ENCODE data around the gene ZAR1. TPM values are rescaled to one million over a fixed set of nuclear protein-coding genes. Genes with fewer than 3 reads are reported as not detected.

ZAR1 gene
- total and polyA plus RNA-seq, 9 donors: not detected

Other genes with a start within 250 kb of the ZAR1 start
- 0.40 TPM for gene TEC, start 220.4 kb upstream of the ZAR1 start, total RNA-seq
- gene TEC, start 220.4 kb upstream of the ZAR1 start, polyA plus RNA-seq (ENCODE audit: insufficient read depth in 1 of 8, insufficient read length in 8 of 8, low replicate concordance in 1 of 8): 1 to 10 TPM in 2 of 8 donors, under 1 TPM in 6; 0.23 to 1.3 (median 0.57) TPM
- 24.1 TPM for gene SLAIN2, start 148.7 kb upstream of the ZAR1 start, total RNA-seq
- 10 to 100 TPM; 35.7 to 58.6 (median 50.4) TPM for gene SLAIN2, start 148.7 kb upstream of the ZAR1 start, polyA plus RNA-seq (ENCODE audit: insufficient read depth in 1 of 8, insufficient read length in 8 of 8, low replicate concordance in 1 of 8)
- 0.49 TPM for gene SLC10A4, start 6.9 kb upstream of the ZAR1 start, total RNA-seq
- 1 to 10 TPM in 1 of 8 donors, under 1 TPM in 7; 0.41 to 1.1 (median 0.82) TPM for gene SLC10A4, start 6.9 kb upstream of the ZAR1 start, polyA plus RNA-seq (ENCODE audit: insufficient read depth in 1 of 8, insufficient read length in 8 of 8, low replicate concordance in 1 of 8)